Endodermal cell (in vitro differentiated cells): ENCODE data around the gene LRP5. TPM values are rescaled to one million over a fixed set of nuclear protein-coding genes. Genes with fewer than 3 reads are reported as not detected.
A peak's percentile ranks its signal among the peaks of the same experiment; 100 is the strongest.
"Not testable (repeated sequence)": the region's sequence is repeated elsewhere in the genome, so short reads cannot be mapped to it uniquely, and the experiment has no call there.

Experiments used
- DNase-seq: peaks from one replicate; pipeline ENCODE4 v3.0.0-alpha.2; 2017
- H3K27ac ChIP-seq: 2 replicates; pipeline ENCODE4 v1.5.1; 2013; ENCODE audit warnings: mild to moderate bottlenecking, low read depth, low read length, moderate library complexity
- H3K27me3 ChIP-seq: 2 replicates; pipeline ENCODE4 v1.6.1; 2013; ENCODE audit warnings: mild to moderate bottlenecking, low read length, moderate library complexity; ENCODE audit not compliant: insufficient read depth, control insufficient read depth, poor library complexity, severe bottlenecking
- H3K36me3 ChIP-seq: 2 replicates; pipeline ENCODE4 v1.7.0; 2013; ENCODE audit warnings: mild to moderate bottlenecking, low read length, moderate library complexity; ENCODE audit not compliant: control insufficient read depth, insufficient read depth
- H3K4me1 ChIP-seq: one replicate; pipeline ENCODE4 v1.7.0; 2013; ENCODE audit warnings: low read length; ENCODE audit not compliant: control insufficient read depth, insufficient read depth
- H3K4me3 ChIP-seq: 2 replicates; pipeline ENCODE4 v1.5.1; 2013; ENCODE audit warnings: mild to moderate bottlenecking, low read length, moderate library complexity
- H3K9ac ChIP-seq: 2 replicates; pipeline ENCODE4 v1.6.1; 2013; ENCODE audit warnings: mild to moderate bottlenecking, low read length, moderate library complexity; ENCODE audit not compliant: poor library complexity, severe bottlenecking; ENCODE audit errors: extremely low read depth
- H3K9me3 ChIP-seq: 2 replicates; pipeline ENCODE4 v1.6.1; 2013; ENCODE audit warnings: mild to moderate bottlenecking, low read length, moderate library complexity; ENCODE audit not compliant: control insufficient read depth
- H3K27ac Mint-ChIP-seq: 2 replicates; pipeline ENCODE4 v1.8.0; 2020; ENCODE audit warnings: mixed read lengths
- H3K27me3 Mint-ChIP-seq: 2 replicates; pipeline ENCODE4 v1.8.0; 2021; ENCODE audit warnings: mild to moderate bottlenecking, mixed read lengths; ENCODE audit not compliant: insufficient read depth
- H3K36me3 Mint-ChIP-seq: 2 replicates; pipeline ENCODE4 v1.8.0; 2020; ENCODE audit warnings: low read depth, mixed read lengths
- H3K4me1 Mint-ChIP-seq: 2 replicates; pipeline ENCODE4 v1.8.0; 2020; ENCODE audit warnings: mixed read lengths
- H3K4me3 Mint-ChIP-seq: 2 replicates; pipeline ENCODE4 v1.8.0; 2020; ENCODE audit warnings: mild to moderate bottlenecking, moderate library complexity, mixed read lengths
- H3K9me3 Mint-ChIP-seq: 2 replicates; pipeline ENCODE4 v1.8.0; 2020; ENCODE audit warnings: mild to moderate bottlenecking, mixed read lengths
- WGBS, 2 experiments: methylation state at CpG; one replicate each; pipeline versions ENCODE4 v1.1.5 to v1.1.7; 2013; ENCODE audit warnings: missing lambda C conversion rate in 2 of 2, mixed read lengths in 1 of 2; ENCODE audit not compliant: insufficient coverage in 1 of 2, insufficient read length in 1 of 2; 5-methylcytosine and 5-hydroxymethylcytosine counted together
- total RNA-seq, 2 donors: library from RNA; stranded (reverse); fragmentation: NEBNext Ultra II Directional in 1 of 2; extraction: Animal tissue kit (Norgen Biotek cat#: 25700) in 1 of 2; gene quantifications; 2 replicates in 1 of 2; 3 replicates in 1 of 2; pipeline ENCODE4 v1.2.1, GENCODE V29; 2021
- TF ChIP-seq, protein P1 (sequence below): fragments of 200-600 bp; sonication (generic); conservative IDR thresholded peaks from 2 replicates; pipeline ENCODE4 v1.5.0; 2021; ENCODE audit warnings: antibody characterized with exemption, mild to moderate bottlenecking

The LRP5 gene
- total RNA-seq, 2 donors from 2014 or later: 58.2 to 64.1 TPM

- Histone ChIP-seq H3K4me1 (peaks cover 3% of the 10 kb centered on the region), H3K27ac (no peak overlapping the region), H3K36me3 (peaks cover 8% of the 10 kb centered on the region), H3K9ac (no peak overlapping the region), H3K27me3 (no peaks in the 10 kb centered on the region), H3K9me3 (no peaks in the 10 kb centered on the region), H3K4me3 (no peak overlapping the region)
- Mint-ChIP-seq H3K4me3 (no peak overlapping the region), H3K4me1 (peaks cover 22% of the 10 kb centered on the region), H3K9me3 (no peaks in the 10 kb centered on the region), H3K36me3 (no peaks in the 10 kb centered on the region), H3K27me3 (no peaks in the 10 kb centered on the region), H3K27ac (no peak overlapping the region)
- 93 to 96% methylated on average over 5 to 7 of the region's 7 CpGs for WGBS, 2 experiments
- TF ChIP-seq, protein P1, sequence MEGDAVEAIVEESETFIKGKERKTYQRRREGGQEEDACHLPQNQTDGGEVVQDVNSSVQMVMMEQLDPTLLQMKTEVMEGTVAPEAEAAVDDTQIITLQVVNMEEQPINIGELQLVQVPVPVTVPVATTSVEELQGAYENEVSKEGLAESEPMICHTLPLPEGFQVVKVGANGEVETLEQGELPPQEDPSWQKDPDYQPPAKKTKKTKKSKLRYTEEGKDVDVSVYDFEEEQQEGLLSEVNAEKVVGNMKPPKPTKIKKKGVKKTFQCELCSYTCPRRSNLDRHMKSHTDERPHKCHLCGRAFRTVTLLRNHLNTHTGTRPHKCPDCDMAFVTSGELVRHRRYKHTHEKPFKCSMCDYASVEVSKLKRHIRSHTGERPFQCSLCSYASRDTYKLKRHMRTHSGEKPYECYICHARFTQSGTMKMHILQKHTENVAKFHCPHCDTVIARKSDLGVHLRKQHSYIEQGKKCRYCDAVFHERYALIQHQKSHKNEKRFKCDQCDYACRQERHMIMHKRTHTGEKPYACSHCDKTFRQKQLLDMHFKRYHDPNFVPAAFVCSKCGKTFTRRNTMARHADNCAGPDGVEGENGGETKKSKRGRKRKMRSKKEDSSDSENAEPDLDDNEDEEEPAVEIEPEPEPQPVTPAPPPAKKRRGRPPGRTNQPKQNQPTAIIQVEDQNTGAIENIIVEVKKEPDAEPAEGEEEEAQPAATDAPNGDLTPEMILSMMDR: no peak
- no peak for DNase-seq
Observed at GRCh38 chr11:68457898-68458249, 145.5 kb downstream of the LRP5 start.

DNA sequence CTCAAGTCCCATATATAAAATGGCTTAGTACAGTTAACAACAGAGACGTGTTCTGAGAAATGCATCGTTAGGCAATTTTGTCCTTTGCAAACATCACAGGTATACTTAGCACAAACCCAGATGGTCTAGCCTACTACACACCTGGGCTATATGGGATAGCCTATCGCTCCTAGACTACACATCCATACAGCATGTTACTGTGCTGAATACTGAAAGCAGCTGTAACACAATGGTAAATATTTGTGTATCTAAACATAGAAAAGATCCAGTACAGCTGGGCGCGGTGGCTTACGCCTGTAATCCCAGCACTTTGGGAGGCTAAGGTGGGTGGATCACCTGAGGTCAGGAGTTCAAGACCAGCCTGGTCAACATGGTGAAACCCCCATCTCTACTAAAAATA is 145.9 kb downstream of the LRP5 start:
- not testable (repeated sequence) for H3K4me3 ChIP-seq, H3K4me1 ChIP-seq, H3K9me3 Mint-ChIP-seq, H3K27ac Mint-ChIP-seq, H3K27ac ChIP-seq, DNase-seq, H3K36me3 ChIP-seq, H3K9ac ChIP-seq, H3K9me3 ChIP-seq, H3K36me3 Mint-ChIP-seq, H3K4me3 Mint-ChIP-seq, H3K27me3 ChIP-seq, H3K27me3 Mint-ChIP-seq
- WGBS, 2 experiments: 93 to 94% methylated on average over 2 to 6 of the region's 6 CpGs
- peaks cover 22% of the 10 kb centered on the region for H3K4me1 Mint-ChIP-seq

GRCh38 chr11:68459886-68460740 is 147.7 kb downstream of the LRP5 start:
- Mint-ChIP-seq H3K27ac (peak overlapping the region; percentile 97), H3K4me3 (peak overlapping the region; percentile 83), H3K9me3 (no peaks in the 10 kb centered on the region)

More at GRCh38 chr11:68459886-68460740, 147.7 kb downstream of the LRP5 start:
- Histone ChIP-seq H3K9ac (peak overlapping the region; percentile 88), H3K4me1 (peaks cover 6% of the 10 kb centered on the region), H3K4me3 (peak overlapping the region; percentile 100), H3K36me3 (peaks cover 11% of the 10 kb centered on the region), H3K27ac (peak overlapping the region; percentile 96), H3K9me3 (no peaks in the 10 kb centered on the region), H3K27me3 (no peaks in the 10 kb centered on the region)
- WGBS, 2 experiments: 3 to 8% methylated on average over 23 to 56 of the region's 56 CpGs
- TF ChIP-seq, protein P1: no peak
- Mint-ChIP-seq H3K4me1 (peaks cover 18% of the 10 kb centered on the region), H3K36me3 (no peaks in the 10 kb centered on the region), H3K27me3 (no peaks in the 10 kb centered on the region)
- DNase-seq: peak; percentile 99
